Measurements from ENCODE around the gene SERTAD3. TPM values are rescaled to one million over a fixed set of nuclear protein-coding genes. Genes with fewer than 3 reads are reported as not detected.
"Not testable (repeated sequence)": the region's sequence is repeated elsewhere in the genome, so short reads cannot be mapped to it uniquely, and the experiment has no call there.

SERTAD3 gene
- polyA plus RNA-seq, 1 of the 3 experiments (the other 2 are of a cell fraction) = 11.3 TPM

GRCh38 chr19:40431698-40432097, 12.4 kb downstream of the SERTAD3 start:
- Histone ChIP-seq H2AFZ (ENCODE audit: low read depth) (no peak overlapping the region), H3K4me2 (no peak overlapping the region), H3K27me3 (ENCODE audit: insufficient read depth) (no peaks in the 10 kb centered on the region), H3K4me1 (ENCODE audit: control insufficient read depth in 1 of 2, insufficient read depth in 2 of 2, low read depth in 1 of 2, low read length in 1 of 2) (peaks cover 5 to 11% of the 10 kb centered on the region in 2 experiments; a peak in 3 of 4 replicates), H3K36me3 (replicated peaks in 1 of 2; ENCODE audit: control insufficient read depth in 1 of 2, insufficient read depth in 2 of 2, low read length in 1 of 2) (no peaks in the 10 kb centered on the region), H4K20me1 (ENCODE audit: insufficient read depth) (no peaks in the 10 kb centered on the region), H3K4me3 (ENCODE audit: low read depth in 2 of 2, low read length in 1 of 2) (no peak overlapping the region), H3K79me2 (ENCODE audit: insufficient read depth) (0 out of 2 replicates have a peak, but pooled peaks cover 5% of the 10 kb centered on the region), H3K9me3 (no peaks in the 10 kb centered on the region), H3K27ac (ENCODE audit: low read depth in 2 of 2, low read length in 1 of 2) (no peak overlapping the region), H3F3A (replicated peaks; ENCODE audit: insufficient read depth) (peaks cover 30% of the 10 kb centered on the region), H3K9ac (no peak overlapping the region), H3K9me2 (no peaks in the 10 kb centered on the region)
- TF ChIP-seq MXI1 (IDR thresholded peaks at IDR 0.05; ENCODE audit: low read depth, low read length) = no peak
- TF ChIP-seq FOXJ3 (CRISPR knock-in tag; IDR thresholded peaks at IDR 0.05) = no peak
- no peak for TF ChIP-seq IRF3 (IDR thresholded peaks at IDR 0.05; ENCODE audit: low read depth, low read length)
- TF ChIP-seq GATA2 (CRISPR knock-in tag; IDR thresholded peaks at IDR 0.05) = no peak
- TF ChIP-seq RFX5 (IDR thresholded peaks at IDR 0.05; ENCODE audit: low read length) = no peak
- TF ChIP-seq MAX (IDR thresholded peaks at IDR 0.05; ENCODE audit: low read depth) = no peak
- TF ChIP-seq NRF1 (IDR thresholded peaks at IDR 0.05; ENCODE audit: low read depth, low read length) = no peak
- CTCF ChIA-PET = no interaction called here
- no peak for DNase-seq
- POLR2A ChIA-PET = no interaction called here
- WGBS (ENCODE audit: low lambda C conversion rate) = 91% methylated on average over 3 of the region's 3 CpGs

GRCh38 chr19:40430242-40430641, 13.9 kb downstream of the SERTAD3 start:
- H3K36me3 ChIP-seq (replicated peaks in 1 of 2; ENCODE audit: control insufficient read depth in 1 of 2, insufficient read depth in 2 of 2, low read length in 1 of 2); POLR2A ChIA-PET; H3K9ac ChIP-seq; H3K27me3 ChIP-seq (ENCODE audit: insufficient read depth); H3K27ac ChIP-seq (ENCODE audit: low read depth in 2 of 2, low read length in 1 of 2); H3K9me2 ChIP-seq; H3K4me3 ChIP-seq (ENCODE audit: low read depth in 2 of 2, low read length in 1 of 2); H3K79me2 ChIP-seq (ENCODE audit: insufficient read depth); H3K4me2 ChIP-seq; DNase-seq; H2AFZ ChIP-seq (ENCODE audit: low read depth); H4K20me1 ChIP-seq (ENCODE audit: insufficient read depth); H3K9me3 ChIP-seq: not testable (repeated sequence)
- H3K4me1 ChIP-seq (ENCODE audit: control insufficient read depth in 1 of 2, insufficient read depth in 2 of 2, low read depth in 1 of 2, low read length in 1 of 2) = peaks cover 5 to 11% of the 10 kb centered on the region in 2 experiments; a peak in 3 of 4 replicates
- H3F3A ChIP-seq (replicated peaks; ENCODE audit: insufficient read depth) = peaks cover 28% of the 10 kb centered on the region
- CTCF ChIA-PET = interaction anchor here (0.6 to 0.7 kb wide), 2 partner anchors 228 to 245 kb away, joined by 3 to 4 read pairs; no protein-coding TSS in a partner anchor
- 94% methylated on average over 10 of the region's 10 CpGs for WGBS (ENCODE audit: low lambda C conversion rate)

- not testable (repeated sequence) for H3K9me2 ChIP-seq; H3K9me3 ChIP-seq; H3K36me3 ChIP-seq (replicated peaks in 1 of 2; ENCODE audit: control insufficient read depth in 1 of 2, insufficient read depth in 2 of 2, low read length in 1 of 2); DNase-seq; H3K27ac ChIP-seq (ENCODE audit: low read depth in 2 of 2, low read length in 1 of 2); H3K27me3 ChIP-seq (ENCODE audit: insufficient read depth); H3K4me2 ChIP-seq; H4K20me1 ChIP-seq (ENCODE audit: insufficient read depth); H3K4me3 ChIP-seq (ENCODE audit: low read depth in 2 of 2, low read length in 1 of 2); H3K9ac ChIP-seq; H3K4me1 ChIP-seq (ENCODE audit: control insufficient read depth in 1 of 2, insufficient read depth in 2 of 2, low read depth in 1 of 2, low read length in 1 of 2); H2AFZ ChIP-seq (ENCODE audit: low read depth)
- peaks cover 24% of the 10 kb centered on the region for H3K79me2 ChIP-seq (ENCODE audit: insufficient read depth)
- peaks cover 23% of the 10 kb centered on the region for H3F3A ChIP-seq (replicated peaks; ENCODE audit: insufficient read depth)
- ChIA-PET POLR2A (interaction anchor here (0.6 kb wide), 1 partner anchor 1581 kb away, joined by 3 read pairs; no protein-coding TSS in a partner anchor), CTCF (interaction anchor here (0.6 to 1.3 kb wide), 3 partner anchors 15 to 123 kb away, joined by 3 read pairs; no protein-coding TSS in a partner anchor)
- WGBS (ENCODE audit: low lambda C conversion rate) = 97% methylated on average over 7 of the region's 7 CpGs
Measured at GRCh38 chr19:40428197-40428596, 15.9 kb downstream of the SERTAD3 start.

Data from SK-N-SH (cell line).